ENCODE measurements around the gene SNAI3. TPM values are rescaled to one million over a fixed set of nuclear protein-coding genes. Genes with fewer than 3 reads are reported as not detected.

SNAI3 gene
- total and polyA plus RNA-seq, 2 experiments from 2014 or later: 10.3 to 19.4 TPM

- peaks cover 31% of the 10 kb centered on the region for H3K27me3 Mint-ChIP-seq (ENCODE audit: insufficient read depth, low read depth, poor library complexity)
- Histone ChIP-seq H3K27ac (ENCODE audit: low read depth) (no peak overlapping the region), H4K20me1 (replicated peaks; ENCODE audit: insufficient read depth) (no peaks in the 10 kb centered on the region), H3K27me3 (ENCODE audit: insufficient read depth) (no peaks in the 10 kb centered on the region; the same call in 1 of the 2 replicates), H3K36me3 (ENCODE audit: insufficient read depth) (no peaks in the 10 kb centered on the region), H3K79me2 (replicated peaks; ENCODE audit: insufficient read depth) (no peaks in the 10 kb centered on the region), H3F3A (replicated peaks; ENCODE audit: low read depth) (0 out of 2 replicates have a peak, but pooled peaks cover 19% of the 10 kb centered on the region), H2AFZ (no peak overlapping the region), H3K4me3 (no peak overlapping the region), H3K9me2 (ENCODE audit: insufficient read depth) (no peaks in the 10 kb centered on the region), H3K4me1 (ENCODE audit: insufficient read depth) (peaks cover 22% of the 10 kb centered on the region), H3K4me2 (no peak overlapping the region)
- no peak overlapping the region; the same call in 1 of the 2 replicates for H3K27ac Mint-ChIP-seq
- TF ChIP-seq JUNB (IDR thresholded peaks at IDR 0.05; ENCODE audit: unreplicated experiment) (no peak), CTCF (conservative IDR thresholded peaks at IDR 0.05; ENCODE audit: low read depth in 2 of 2) (0 out of 4 replicates have a peak, but pooled peaks of 1 of the 2 experiments have one; percentile 29)
- no peak for ATAC-seq
- peaks cover 6% of the 10 kb centered on the region; the same call in 2 of the 3 replicates for H3K9me3 Mint-ChIP-seq
- peaks cover 5% of the 10 kb centered on the region; the same call in 2 of the 3 replicates for H3K36me3 Mint-ChIP-seq (ENCODE audit: low read depth)
- peaks cover 40% of the 10 kb centered on the region for H3K4me1 Mint-ChIP-seq
- H3K4me3 Mint-ChIP-seq: peak overlapping the region; percentile 50; the same call in 2 of the 3 replicates
- no peak for DNase-seq (ENCODE audit: low spot score)
Measured at GRCh38 chr16:88636488-88637265, 49.6 kb downstream of the SNAI3 start.

GRCh38 chr16:88635671-88636319 lies 50.5 kb downstream of the SNAI3 start:
- no peaks in the 10 kb centered on the region for H3K36me3 ChIP-seq (ENCODE audit: insufficient read depth)
- H3K4me2 ChIP-seq: peak overlapping the region; percentile 91; the same call in 1 of the 2 replicates
- peaks cover 14% of the 10 kb centered on the region; the same call in 2 of the 3 replicates for H3K36me3 Mint-ChIP-seq (ENCODE audit: low read depth)
- H3K27me3 ChIP-seq (ENCODE audit: insufficient read depth): no peaks in the 10 kb centered on the region; the same call in 1 of the 2 replicates
- no peak for TF ChIP-seq EZH2 (IDR thresholded peaks at IDR 0.05; ENCODE audit: low read depth, unreplicated experiment)
- peak in 1 of 2 experiments; percentile 31; a peak in 1 of 4 replicates for TF ChIP-seq CTCF (conservative IDR thresholded peaks at IDR 0.05; ENCODE audit: low read depth in 2 of 2)
- H3K79me2 ChIP-seq (replicated peaks; ENCODE audit: insufficient read depth): no peaks in the 10 kb centered on the region
- no peak overlapping the region for H3K4me3 ChIP-seq
- DNase-seq (ENCODE audit: low spot score): no peak
- H3K9me2 ChIP-seq (ENCODE audit: insufficient read depth): no peaks in the 10 kb centered on the region
- H3K4me1 Mint-ChIP-seq: peaks cover 46% of the 10 kb centered on the region
- peaks cover 25% of the 10 kb centered on the region for H3K27me3 Mint-ChIP-seq (ENCODE audit: insufficient read depth, low read depth, poor library complexity)
- no peak overlapping the region for H3K27ac Mint-ChIP-seq
- H3K4me3 Mint-ChIP-seq: peak overlapping the region; percentile 50; the same call in 2 of the 3 replicates
- no peaks in the 10 kb centered on the region for H4K20me1 ChIP-seq (replicated peaks; ENCODE audit: insufficient read depth)
- H3F3A ChIP-seq (replicated peaks; ENCODE audit: low read depth): 0 out of 2 replicates have a peak, but pooled peaks cover 19% of the 10 kb centered on the region
- H3K4me1 ChIP-seq (ENCODE audit: insufficient read depth): peaks cover 25% of the 10 kb centered on the region
- no peak for ATAC-seq
- no peak overlapping the region for H3K27ac ChIP-seq (ENCODE audit: low read depth)
- peaks cover 3% of the 10 kb centered on the region; the same call in 1 of the 3 replicates for H3K9me3 Mint-ChIP-seq
- no peak overlapping the region for H2AFZ ChIP-seq

Measured in GM23338 (cell line).